Astrocyte (in vitro differentiated cells and primary cell): ENCODE data around the gene GP5. TPM values are rescaled to one million over a fixed set of nuclear protein-coding genes. Genes with fewer than 3 reads are reported as not detected.

ENCODE experiments used
- DNase-seq: peaks from one replicate; pipeline ENCODE4 v3.0.0-alpha.2; 2010; ENCODE audit warnings: low read depth
- FAIRE-seq: peaks from 2 replicates; lab custom pipeline; 2011; peaks lifted over from hg19 to GRCh38; lab: Jason Lieb, UNC
- H2AFZ ChIP-seq: 2 replicates; pipeline ENCODE4 v1.6.0; 2012; ENCODE audit warnings: low read depth, low read length, inconsistent platforms
- H3K27ac ChIP-seq: 2 replicates; pipeline ENCODE4 v1.5.1; 2011; ENCODE audit warnings: low read depth, low read length, inconsistent platforms
- H3K27me3 ChIP-seq: 2 replicates; pipeline ENCODE4 v1.6.0; 2011; ENCODE audit warnings: low read length, inconsistent platforms; ENCODE audit not compliant: insufficient read depth
- H3K36me3 ChIP-seq: 2 replicates; pipeline ENCODE4 v1.5.1; 2011; ENCODE audit warnings: low read length, inconsistent platforms; ENCODE audit not compliant: insufficient read depth
- H3K4me1 ChIP-seq: 2 replicates; pipeline ENCODE4 v1.5.1; 2011; ENCODE audit warnings: low read length, inconsistent platforms; ENCODE audit not compliant: insufficient read depth
- H3K4me2 ChIP-seq: 2 replicates; pipeline ENCODE4 v1.6.0; 2012; ENCODE audit warnings: low read length, inconsistent platforms
- H3K4me3 ChIP-seq: 2 replicates; pipeline ENCODE4 v1.5.1; 2011; ENCODE audit warnings: low read depth, mild to moderate bottlenecking, low read length, inconsistent platforms; ENCODE audit not compliant: insufficient read depth
- H3K79me2 ChIP-seq: 2 replicates; pipeline ENCODE4 v1.6.0; 2012; ENCODE audit warnings: mild to moderate bottlenecking, low read length, inconsistent platforms; ENCODE audit not compliant: insufficient read depth
- H3K9ac ChIP-seq: 2 replicates; pipeline ENCODE4 v1.6.0; 2012; ENCODE audit warnings: mild to moderate bottlenecking, low read length, inconsistent platforms
- H3K9me3 ChIP-seq: 2 replicates; pipeline ENCODE4 v1.5.1; 2012; ENCODE audit warnings: low read depth, mild to moderate bottlenecking, low read length, inconsistent platforms; ENCODE audit not compliant: insufficient read depth
- H4K20me1 ChIP-seq: 2 replicates; pipeline ENCODE4 v1.6.0; 2012; ENCODE audit warnings: low read length, inconsistent platforms; ENCODE audit not compliant: insufficient read depth
- H3K27ac Mint-ChIP-seq: one replicate; pipeline ENCODE4 v1.8.0; 2021; ENCODE audit warnings: mild to moderate bottlenecking, mixed read lengths; ENCODE audit not compliant: unreplicated experiment
- H3K27me3 Mint-ChIP-seq: one replicate; pipeline ENCODE4 v1.8.0; 2021; ENCODE audit warnings: low read depth, mixed read lengths; ENCODE audit not compliant: unreplicated experiment
- H3K36me3 Mint-ChIP-seq: one replicate; pipeline ENCODE4 v1.8.0; 2021; ENCODE audit warnings: low read depth, mixed read lengths; ENCODE audit not compliant: unreplicated experiment
- H3K4me1 Mint-ChIP-seq: one replicate; pipeline ENCODE4 v1.8.0; 2021; ENCODE audit warnings: low read depth, mixed read lengths; ENCODE audit not compliant: unreplicated experiment
- H3K4me3 Mint-ChIP-seq: one replicate; pipeline ENCODE4 v1.8.0; 2021; ENCODE audit warnings: mild to moderate bottlenecking, moderate library complexity, mixed read lengths; ENCODE audit not compliant: unreplicated experiment
- H3K9me3 Mint-ChIP-seq: one replicate; pipeline ENCODE4 v1.8.0; 2021; ENCODE audit warnings: mild to moderate bottlenecking, mixed read lengths; ENCODE audit not compliant: unreplicated experiment
- EZH2 ChIP-seq: IDR thresholded peaks from 2 replicates; pipeline ENCODE4 v1.6.1; 2012; ENCODE audit warnings: mild to moderate bottlenecking, low read length, inconsistent platforms; ENCODE audit not compliant: insufficient read depth
- total RNA-seq: library from RNA; stranded (reverse); gene quantifications from 2 replicates; pipeline ENCODE4 v1.2.1, GENCODE V29; 2021
- TF ChIP-seq, protein P1 (sequence below): IDR thresholded peaks from 2 replicates; pipeline ENCODE4 v1.5.1; 2011; ENCODE audit warnings: low read depth, mild to moderate bottlenecking, inconsistent platforms, low read length, moderate library complexity; ENCODE audit not compliant: insufficient read depth

Gene GP5
- total RNA-seq, 1 donor from 2014 or later, result not detected

- DNase-seq, result no peak
- no peak for FAIRE-seq
- Histone ChIP-seq H3K4me2 (no peak overlapping the region), H3K9me3 (no peaks in the 10 kb centered on the region), H3K27me3 (peaks cover 25% of the 10 kb centered on the region), H2AFZ (no peak overlapping the region), H3K36me3 (no peaks in the 10 kb centered on the region), H3K4me3 (no peak overlapping the region), H3K4me1 (peaks cover 4% of the 10 kb centered on the region), H3K79me2 (no peaks in the 10 kb centered on the region), H4K20me1 (no peaks in the 10 kb centered on the region), H3K27ac (no peak overlapping the region), H3K9ac (no peak overlapping the region)
- no peak overlapping the region for H3K27ac Mint-ChIP-seq
- H3K9me3 Mint-ChIP-seq, result peaks cover 5% of the 10 kb centered on the region
- H3K4me3 Mint-ChIP-seq, result no peak overlapping the region
- no peaks in the 10 kb centered on the region for H3K36me3 Mint-ChIP-seq
- peaks cover 51% of the 10 kb centered on the region for H3K27me3 Mint-ChIP-seq
- TF ChIP-seq, protein P1, sequence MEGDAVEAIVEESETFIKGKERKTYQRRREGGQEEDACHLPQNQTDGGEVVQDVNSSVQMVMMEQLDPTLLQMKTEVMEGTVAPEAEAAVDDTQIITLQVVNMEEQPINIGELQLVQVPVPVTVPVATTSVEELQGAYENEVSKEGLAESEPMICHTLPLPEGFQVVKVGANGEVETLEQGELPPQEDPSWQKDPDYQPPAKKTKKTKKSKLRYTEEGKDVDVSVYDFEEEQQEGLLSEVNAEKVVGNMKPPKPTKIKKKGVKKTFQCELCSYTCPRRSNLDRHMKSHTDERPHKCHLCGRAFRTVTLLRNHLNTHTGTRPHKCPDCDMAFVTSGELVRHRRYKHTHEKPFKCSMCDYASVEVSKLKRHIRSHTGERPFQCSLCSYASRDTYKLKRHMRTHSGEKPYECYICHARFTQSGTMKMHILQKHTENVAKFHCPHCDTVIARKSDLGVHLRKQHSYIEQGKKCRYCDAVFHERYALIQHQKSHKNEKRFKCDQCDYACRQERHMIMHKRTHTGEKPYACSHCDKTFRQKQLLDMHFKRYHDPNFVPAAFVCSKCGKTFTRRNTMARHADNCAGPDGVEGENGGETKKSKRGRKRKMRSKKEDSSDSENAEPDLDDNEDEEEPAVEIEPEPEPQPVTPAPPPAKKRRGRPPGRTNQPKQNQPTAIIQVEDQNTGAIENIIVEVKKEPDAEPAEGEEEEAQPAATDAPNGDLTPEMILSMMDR, result no peak
- TF ChIP-seq EZH2, result no peak
- peaks cover under 1% of the 10 kb centered on the region for H3K4me1 Mint-ChIP-seq
Measured at GRCh38 chr3:194355379-194355778, 43.7 kb downstream of the GP5 start.

GRCh38 chr3:194354315-194354714 lies 44.8 kb downstream of the GP5 start:
- H3K4me3 Mint-ChIP-seq, result no peak overlapping the region
- peaks cover 44% of the 10 kb centered on the region for H3K27me3 Mint-ChIP-seq
- FAIRE-seq, result no peak
- H3K4me3 ChIP-seq, result no peak overlapping the region
- H3K36me3 Mint-ChIP-seq, result no peaks in the 10 kb centered on the region
- H3K9ac ChIP-seq, result no peak overlapping the region
- H3K9me3 ChIP-seq, result no peaks in the 10 kb centered on the region
- no peak for DNase-seq
- H3K27me3 ChIP-seq, result peaks cover 19% of the 10 kb centered on the region
- no peak overlapping the region for H3K27ac ChIP-seq
- no peak overlapping the region for H3K27ac Mint-ChIP-seq
- H3K79me2 ChIP-seq, result no peaks in the 10 kb centered on the region
- H3K9me3 Mint-ChIP-seq, result peaks cover 5% of the 10 kb centered on the region
- no peak overlapping the region for H2AFZ ChIP-seq
- H4K20me1 ChIP-seq, result no peaks in the 10 kb centered on the region
- no peak overlapping the region for H3K4me2 ChIP-seq
- peaks cover 4% of the 10 kb centered on the region for H3K4me1 ChIP-seq
- TF ChIP-seq, protein P1, result no peak
- TF ChIP-seq EZH2, result no peak
- H3K4me1 Mint-ChIP-seq, result peaks cover 4% of the 10 kb centered on the region
- H3K36me3 ChIP-seq, result no peaks in the 10 kb centered on the region

GRCh38 chr3:194352667-194353246 lies 46.3 kb downstream of the GP5 start:
- H3K27me3 Mint-ChIP-seq, result peaks cover 31% of the 10 kb centered on the region
- no peak for FAIRE-seq

More at GRCh38 chr3:194352667-194353246, 46.3 kb downstream of the GP5 start:
- Histone ChIP-seq H3K79me2 (no peaks in the 10 kb centered on the region), H2AFZ (no peak overlapping the region), H3K4me2 (no peak overlapping the region), H4K20me1 (no peaks in the 10 kb centered on the region), H3K9me3 (no peaks in the 10 kb centered on the region), H3K4me1 (peaks cover 4% of the 10 kb centered on the region), H3K36me3 (no peaks in the 10 kb centered on the region), H3K9ac (no peak overlapping the region), H3K27ac (no peak overlapping the region), H3K27me3 (peaks cover 4% of the 10 kb centered on the region), H3K4me3 (no peak overlapping the region)
- H3K4me3 Mint-ChIP-seq, result no peak overlapping the region
- TF ChIP-seq, protein P1, result no peak
- TF ChIP-seq EZH2, result no peak
- H3K36me3 Mint-ChIP-seq, result no peaks in the 10 kb centered on the region
- DNase-seq, result no peak
- H3K9me3 Mint-ChIP-seq, result no peaks in the 10 kb centered on the region
- H3K27ac Mint-ChIP-seq, result no peak overlapping the region
- H3K4me1 Mint-ChIP-seq, result peaks cover 4% of the 10 kb centered on the region
